GM23338 (cell line): ENCODE measurements around the gene WASL. TPM values are rescaled to one million over a fixed set of nuclear protein-coding genes. Genes with fewer than 3 reads are reported as not detected.

Experiments used
- ATAC-seq: fragments of 200-7000 bp; cut with Tn5 transposase; 3 replicates; pipeline ENCODE4 v1.9.1; 2020
- DNase-seq: peaks from one replicate; pipeline ENCODE4 v3.0.0-alpha.2; 2015; ENCODE audit warnings: low spot score
- H2AFZ ChIP-seq: fragments of 200-600 bp; sonication (generic); 2 replicates; pipeline ENCODE4 v1.8.0; 2016; ENCODE audit warnings: antibody characterized with exemption, mild to moderate bottlenecking, moderate library complexity
- H3F3A ChIP-seq: fragments of 200-600 bp; sonication (generic); replicated peaks from 2 replicates; pipeline ENCODE4 v1.8.0; 2017; ENCODE audit warnings: antibody characterized with exemption, mixed run types, low read depth
- H3K27ac ChIP-seq: fragments of 200-600 bp; sonication (generic); 2 replicates; pipeline ENCODE4 v1.6.1; 2016; ENCODE audit warnings: low read depth
- H3K27me3 ChIP-seq: fragments of 200-600 bp; sonication (generic); 2 replicates; pipeline ENCODE4 v1.8.0; 2016; ENCODE audit warnings: mild to moderate bottlenecking, mixed run types, moderate library complexity; ENCODE audit not compliant: insufficient read depth
- H3K36me3 ChIP-seq: fragments of 200-600 bp; sonication (generic); 2 replicates; pipeline ENCODE4 v1.8.0; 2016; ENCODE audit warnings: mild to moderate bottlenecking; ENCODE audit not compliant: insufficient read depth
- H3K4me1 ChIP-seq: fragments of 200-600 bp; sonication (generic); 2 replicates; pipeline ENCODE4 v1.8.0; 2016; ENCODE audit warnings: mild to moderate bottlenecking, moderate library complexity; ENCODE audit not compliant: insufficient read depth
- H3K4me2 ChIP-seq: fragments of 200-600 bp; sonication (generic); 2 replicates; pipeline ENCODE4 v1.7.1; 2017; ENCODE audit warnings: mixed run types
- H3K4me3 ChIP-seq: fragments of 200-600 bp; sonication (generic); 2 replicates; pipeline ENCODE4 v1.6.1; 2016; ENCODE audit warnings: mixed run types
- H3K79me2 ChIP-seq: fragments of 200-600 bp; sonication (generic); replicated peaks from 2 replicates; pipeline ENCODE4 v1.8.0; 2017; ENCODE audit warnings: mild to moderate bottlenecking; ENCODE audit not compliant: insufficient read depth
- H3K9me2 ChIP-seq: fragments of 200-600 bp; sonication (generic); 2 replicates; pipeline ENCODE4 v1.8.0; 2017; ENCODE audit not compliant: insufficient read depth
- H4K20me1 ChIP-seq: fragments of 200-600 bp; sonication (generic); replicated peaks from 2 replicates; pipeline ENCODE4 v1.8.0; 2017; ENCODE audit warnings: mild to moderate bottlenecking; ENCODE audit not compliant: insufficient read depth
- H3K27ac Mint-ChIP-seq: 2 replicates; pipeline ENCODE4 v1.8.0; 2020; ENCODE audit warnings: inconsistent platforms, mild to moderate bottlenecking, moderate library complexity, mixed read lengths
- H3K27me3 Mint-ChIP-seq: 3 replicates; pipeline ENCODE4 v1.8.0; 2022; ENCODE audit warnings: low read depth, mild to moderate bottlenecking, moderate library complexity, mixed read lengths, inconsistent platforms; ENCODE audit not compliant: insufficient read depth, poor library complexity
- H3K36me3 Mint-ChIP-seq: 3 replicates; pipeline ENCODE4 v1.8.0; 2021; ENCODE audit warnings: low read depth, mild to moderate bottlenecking, inconsistent platforms, moderate library complexity, mixed read lengths
- H3K4me1 Mint-ChIP-seq: 3 replicates; pipeline ENCODE4 v1.8.0; 2020; ENCODE audit warnings: mild to moderate bottlenecking, inconsistent platforms, mixed read lengths
- H3K4me3 Mint-ChIP-seq: 3 replicates; pipeline ENCODE4 v1.8.0; 2021; ENCODE audit warnings: moderate library complexity, mild to moderate bottlenecking, inconsistent platforms, mixed read lengths
- H3K9me3 Mint-ChIP-seq: 3 replicates; pipeline ENCODE4 v1.8.0; 2020; ENCODE audit warnings: moderate library complexity, mild to moderate bottlenecking, inconsistent platforms, mixed read lengths
- CREB1 ChIP-seq: fragments of 250-450 bp; sonication (Bioruptor Pico); IDR thresholded peaks from 2 replicates; pipeline ENCODE4 v1.5.0; 2020; ENCODE audit warnings: low read depth, mild to moderate bottlenecking, moderate library complexity
- EZH2phosphoT487 ChIP-seq: fragments of 200-600 bp; sonication (generic); IDR thresholded peaks from one replicate; pipeline ENCODE4 v1.8.1; 2018; ENCODE audit warnings: antibody characterized with exemption; ENCODE audit not compliant: unreplicated experiment
- NANOG ChIP-seq: IDR thresholded peaks from 2 replicates; pipeline ENCODE4 v1.6.1; 2016; ENCODE audit warnings: antibody characterized with exemption, borderline replicate concordance
- REST ChIP-seq: IDR thresholded peaks from one replicate; pipeline ENCODE4 v1.6.1; 2018; ENCODE audit warnings: antibody characterized with exemption; ENCODE audit not compliant: unreplicated experiment
- STAT1 ChIP-seq: IDR thresholded peaks from one replicate; pipeline ENCODE4 v1.6.1; 2016; ENCODE audit warnings: antibody characterized with exemption; ENCODE audit not compliant: unreplicated experiment
- polyA plus RNA-seq: library from polyadenylated mRNA; unstranded; fragments of >200 nt; fragmentation: Nextera tagmentation; extraction: Ambion mirVana; gene quantifications from 2 replicates; pipeline ENCODE4 v1.2.1, GENCODE V29; 2016
- total RNA-seq: library from RNA; depleted of rRNA; stranded (reverse); fragments of >200 nt; shearing (Covaris generic); gene quantifications from 2 replicates; pipeline ENCODE4 v1.2.3, GENCODE V29; 2014
- TF ChIP-seq, protein P1 (sequence below): IDR thresholded peaks from 2 replicates; pipeline ENCODE4 v1.6.1; 2016; ENCODE audit warnings: antibody characterized with exemption
- TF ChIP-seq, protein P2 (sequence below): fragments of 250-450 bp; sonication (Bioruptor Pico); IDR thresholded peaks from 2 replicates; pipeline ENCODE4 v1.5.0; 2020; ENCODE audit warnings: mild to moderate bottlenecking, moderate library complexity

The WASL gene
- total and polyA plus RNA-seq, 2 experiments from 2014 or later: 36.4 to 45.3 TPM

- ATAC-seq (no peak), DNase-seq (no peak)
- Histone ChIP-seq H3K9me2 (no peaks in the 10 kb centered on the region), H2AFZ (no peak overlapping the region), H4K20me1 (peaks cover 22% of the 10 kb centered on the region), H3F3A (0 out of 2 replicates have a peak, but pooled peaks cover 2% of the 10 kb centered on the region), H3K27me3 (no peaks in the 10 kb centered on the region), H3K4me3 (no peak overlapping the region), H3K27ac (peak overlapping the region; percentile 46; the same call in 1 of the 2 replicates), H3K79me2 (peaks cover 99% of the 10 kb centered on the region), H3K36me3 (no peaks in the 10 kb centered on the region), H3K4me1 (peaks cover 20% of the 10 kb centered on the region), H3K4me2 (no peak overlapping the region)
- TF ChIP-seq CREB1 (CRISPR knock-in tag) (no peak), NANOG (no peak), STAT1 (no peak), EZH2phosphoT487 (no peak), REST (no peak)
- TF ChIP-seq, protein P1, sequence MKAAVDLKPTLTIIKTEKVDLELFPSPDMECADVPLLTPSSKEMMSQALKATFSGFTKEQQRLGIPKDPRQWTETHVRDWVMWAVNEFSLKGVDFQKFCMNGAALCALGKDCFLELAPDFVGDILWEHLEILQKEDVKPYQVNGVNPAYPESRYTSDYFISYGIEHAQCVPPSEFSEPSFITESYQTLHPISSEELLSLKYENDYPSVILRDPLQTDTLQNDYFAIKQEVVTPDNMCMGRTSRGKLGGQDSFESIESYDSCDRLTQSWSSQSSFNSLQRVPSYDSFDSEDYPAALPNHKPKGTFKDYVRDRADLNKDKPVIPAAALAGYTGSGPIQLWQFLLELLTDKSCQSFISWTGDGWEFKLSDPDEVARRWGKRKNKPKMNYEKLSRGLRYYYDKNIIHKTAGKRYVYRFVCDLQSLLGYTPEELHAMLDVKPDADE: no peak
- TF ChIP-seq, protein P2, sequence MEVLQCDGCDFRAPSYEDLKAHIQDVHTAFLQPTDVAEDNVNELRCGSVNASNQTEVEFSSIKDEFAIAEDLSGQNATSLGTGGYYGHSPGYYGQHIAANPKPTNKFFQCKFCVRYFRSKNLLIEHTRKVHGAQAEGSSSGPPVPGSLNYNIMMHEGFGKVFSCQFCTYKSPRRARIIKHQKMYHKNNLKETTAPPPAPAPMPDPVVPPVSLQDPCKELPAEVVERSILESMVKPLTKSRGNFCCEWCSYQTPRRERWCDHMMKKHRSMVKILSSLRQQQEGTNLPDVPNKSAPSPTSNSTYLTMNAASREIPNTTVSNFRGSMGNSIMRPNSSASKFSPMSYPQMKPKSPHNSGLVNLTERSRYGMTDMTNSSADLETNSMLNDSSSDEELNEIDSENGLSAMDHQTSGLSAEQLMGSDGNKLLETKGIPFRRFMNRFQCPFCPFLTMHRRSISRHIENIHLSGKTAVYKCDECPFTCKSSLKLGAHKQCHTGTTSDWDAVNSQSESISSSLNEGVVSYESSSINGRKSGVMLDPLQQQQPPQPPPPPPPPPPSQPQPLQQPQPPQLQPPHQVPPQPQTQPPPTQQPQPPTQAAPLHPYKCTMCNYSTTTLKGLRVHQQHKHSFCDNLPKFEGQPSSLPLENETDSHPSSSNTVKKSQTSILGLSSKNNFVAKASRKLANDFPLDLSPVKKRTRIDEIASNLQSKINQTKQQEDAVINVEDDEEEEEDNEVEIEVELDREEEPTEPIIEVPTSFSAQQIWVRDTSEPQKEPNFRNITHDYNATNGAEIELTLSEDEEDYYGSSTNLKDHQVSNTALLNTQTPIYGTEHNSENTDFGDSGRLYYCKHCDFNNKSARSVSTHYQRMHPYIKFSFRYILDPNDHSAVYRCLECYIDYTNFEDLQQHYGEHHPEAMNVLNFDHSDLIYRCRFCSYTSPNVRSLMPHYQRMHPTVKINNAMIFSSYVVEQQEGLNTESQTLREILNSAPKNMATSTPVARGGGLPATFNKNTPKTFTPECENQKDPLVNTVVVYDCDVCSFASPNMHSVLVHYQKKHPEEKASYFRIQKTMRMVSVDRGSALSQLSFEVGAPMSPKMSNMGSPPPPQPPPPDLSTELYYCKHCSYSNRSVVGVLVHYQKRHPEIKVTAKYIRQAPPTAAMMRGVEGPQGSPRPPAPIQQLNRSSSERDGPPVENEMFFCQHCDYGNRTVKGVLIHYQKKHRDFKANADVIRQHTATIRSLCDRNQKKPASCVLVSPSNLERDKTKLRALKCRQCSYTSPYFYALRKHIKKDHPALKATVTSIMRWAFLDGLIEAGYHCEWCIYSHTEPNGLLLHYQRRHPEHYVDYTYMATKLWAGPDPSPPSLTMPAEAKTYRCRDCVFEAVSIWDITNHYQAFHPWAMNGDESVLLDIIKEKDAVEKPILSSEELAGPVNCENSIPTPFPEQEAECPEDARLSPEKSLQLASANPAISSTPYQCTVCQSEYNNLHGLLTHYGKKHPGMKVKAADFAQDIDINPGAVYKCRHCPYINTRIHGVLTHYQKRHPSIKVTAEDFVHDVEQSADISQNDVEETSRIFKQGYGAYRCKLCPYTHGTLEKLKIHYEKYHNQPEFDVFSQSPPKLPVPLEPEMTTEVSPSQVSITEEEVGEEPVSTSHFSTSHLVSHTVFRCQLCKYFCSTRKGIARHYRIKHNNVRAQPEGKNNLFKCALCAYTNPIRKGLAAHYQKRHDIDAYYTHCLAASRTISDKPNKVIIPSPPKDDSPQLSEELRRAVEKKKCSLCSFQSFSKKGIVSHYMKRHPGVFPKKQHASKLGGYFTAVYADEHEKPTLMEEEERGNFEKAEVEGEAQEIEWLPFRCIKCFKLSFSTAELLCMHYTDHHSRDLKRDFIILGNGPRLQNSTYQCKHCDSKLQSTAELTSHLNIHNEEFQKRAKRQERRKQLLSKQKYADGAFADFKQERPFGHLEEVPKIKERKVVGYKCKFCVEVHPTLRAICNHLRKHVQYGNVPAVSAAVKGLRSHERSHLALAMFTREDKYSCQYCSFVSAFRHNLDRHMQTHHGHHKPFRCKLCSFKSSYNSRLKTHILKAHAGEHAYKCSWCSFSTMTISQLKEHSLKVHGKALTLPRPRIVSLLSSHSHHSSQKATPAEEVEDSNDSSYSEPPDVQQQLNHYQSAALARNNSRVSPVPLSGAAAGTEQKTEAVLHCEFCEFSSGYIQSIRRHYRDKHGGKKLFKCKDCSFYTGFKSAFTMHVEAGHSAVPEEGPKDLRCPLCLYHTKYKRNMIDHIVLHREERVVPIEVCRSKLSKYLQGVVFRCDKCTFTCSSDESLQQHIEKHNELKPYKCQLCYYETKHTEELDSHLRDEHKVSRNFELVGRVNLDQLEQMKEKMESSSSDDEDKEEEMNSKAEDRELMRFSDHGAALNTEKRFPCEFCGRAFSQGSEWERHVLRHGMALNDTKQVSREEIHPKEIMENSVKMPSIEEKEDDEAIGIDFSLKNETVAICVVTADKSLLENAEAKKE: no peak
- peak overlapping the region; percentile 26 for H3K27ac Mint-ChIP-seq
- peaks cover 3% of the 10 kb centered on the region for H3K27me3 Mint-ChIP-seq
- peaks cover 32% of the 10 kb centered on the region for H3K4me1 Mint-ChIP-seq
- peaks cover 6% of the 10 kb centered on the region; the same call in 2 of the 3 replicates for H3K36me3 Mint-ChIP-seq
- no peaks in the 10 kb centered on the region for H3K9me3 Mint-ChIP-seq
- no peak overlapping the region for H3K4me3 Mint-ChIP-seq
These were observed 34.3 kb downstream of the WASL start for GRCh38 chr7:123714296-123715080.
